Caco-2 (cell line): Measurements from ENCODE around the gene TTC17. TPM values are rescaled to one million over a fixed set of nuclear protein-coding genes. Genes with fewer than 3 reads are reported as not detected.

Experiments used
- BruUV-seq: library from RNA; stranded (reverse); fragments of 400-500 nt; replicated peaks from 2 replicates; lab custom pipeline; 2021; lab: Mats Ljungman, UMichigan
- CTCF ChIA-PET: fragments of 300-600 bp; sonication (Branson Sonifier 250); formaldehyde crosslinking; loops from one replicate; lab custom pipeline; 2022; ENCODE audit warnings: antibody characterized with exemption; lab: Charles Lee
- POLR2A ChIA-PET: fragments of 300-600 bp; sonication (Branson Sonifier 250); formaldehyde crosslinking; loops from one replicate; lab custom pipeline; 2022; ENCODE audit warnings: antibody characterized with exemption; lab: Charles Lee
- DNase-seq, 2 experiments: peaks; one replicate each; pipeline versions ENCODE4 v3.0.0 to v3.0.0-alpha.2; 2020 to 2022
- H3K27me3 ChIP-seq: replicated peaks from 2 replicates; pipeline ENCODE4 v1.6.0; 2011; ENCODE audit warnings: low read length; ENCODE audit not compliant: control insufficient read depth, insufficient read depth
- H3K36me3 ChIP-seq: 2 replicates; pipeline ENCODE4 v1.5.1; 2011; ENCODE audit warnings: low read length; ENCODE audit not compliant: control insufficient read depth, insufficient read depth
- H3K4me1 ChIP-seq: fragments of 250-450 bp; sonication (Bioruptor Pico); 2 replicates; pipeline ENCODE4 v1.5.1; 2020; ENCODE audit warnings: mild to moderate bottlenecking
- H3K4me3 ChIP-seq: 2 replicates; pipeline ENCODE4 v1.5.1; 2011; ENCODE audit warnings: low read depth, mild to moderate bottlenecking, control low read depth, low read length
- H3K9me3 ChIP-seq: fragments of 250-450 bp; sonication (Bioruptor Pico); 2 replicates; pipeline ENCODE4 v1.5.1; 2020; ENCODE audit warnings: mild to moderate bottlenecking, moderate library complexity
- H3K27ac Mint-ChIP-seq: one replicate; pipeline ENCODE4 v1.8.0; 2022; ENCODE audit warnings: mixed read lengths; ENCODE audit not compliant: unreplicated experiment
- H3K27me3 Mint-ChIP-seq: one replicate; pipeline ENCODE4 v1.8.0; 2022; ENCODE audit warnings: mixed read lengths; ENCODE audit not compliant: insufficient read depth, unreplicated experiment
- H3K36me3 Mint-ChIP-seq: one replicate; pipeline ENCODE4 v1.8.0; 2022; ENCODE audit warnings: mild to moderate bottlenecking, mixed read lengths; ENCODE audit not compliant: insufficient read depth, unreplicated experiment
- H3K4me1 Mint-ChIP-seq: one replicate; pipeline ENCODE4 v1.8.0; 2022; ENCODE audit warnings: low read depth, mixed read lengths; ENCODE audit not compliant: unreplicated experiment
- H3K4me3 Mint-ChIP-seq: one replicate; pipeline ENCODE4 v1.8.0; 2022; ENCODE audit warnings: mild to moderate bottlenecking, moderate library complexity, mixed read lengths; ENCODE audit not compliant: unreplicated experiment
- H3K9me3 Mint-ChIP-seq: one replicate; pipeline ENCODE4 v1.8.0; 2022; ENCODE audit warnings: mixed read lengths; ENCODE audit not compliant: unreplicated experiment
- intact Hi-C: fragments of 100-400 bp; cut with micrococcal nuclease; formaldehyde crosslinking; loops from one replicate; pipeline ENCODE4 v1.10.0; 2022; ENCODE audit not compliant: unreplicated experiment
- total RNA-seq: library from RNA; stranded (reverse); gene quantifications from 2 replicates; pipeline ENCODE4 v1.2.3, GENCODE V29; 2022
- TF ChIP-seq, protein P1 (sequence below), 2 experiments: fragments of 200-600 bp in 1 of 2; IDR thresholded peaks; 1 replicate in 1 of 2; 2 replicates in 1 of 2; pipeline versions ENCODE4 v1.5.1 to v1.8.0; 2011 to 2022; ENCODE audit warnings: antibody characterized with exemption in 1 of 2, control low read depth in 1 of 2, inconsistent platforms in 1 of 2, low read depth in 1 of 2, low read length in 1 of 2, mild to moderate bottlenecking in 1 of 2, moderate library complexity in 1 of 2; ENCODE audit not compliant: insufficient read depth in 1 of 2, severe bottlenecking in 1 of 2, unreplicated experiment in 1 of 2

Gene TTC17
- total RNA-seq, 1 experiment from 2014 or later: 73.1 TPM

DNA sequence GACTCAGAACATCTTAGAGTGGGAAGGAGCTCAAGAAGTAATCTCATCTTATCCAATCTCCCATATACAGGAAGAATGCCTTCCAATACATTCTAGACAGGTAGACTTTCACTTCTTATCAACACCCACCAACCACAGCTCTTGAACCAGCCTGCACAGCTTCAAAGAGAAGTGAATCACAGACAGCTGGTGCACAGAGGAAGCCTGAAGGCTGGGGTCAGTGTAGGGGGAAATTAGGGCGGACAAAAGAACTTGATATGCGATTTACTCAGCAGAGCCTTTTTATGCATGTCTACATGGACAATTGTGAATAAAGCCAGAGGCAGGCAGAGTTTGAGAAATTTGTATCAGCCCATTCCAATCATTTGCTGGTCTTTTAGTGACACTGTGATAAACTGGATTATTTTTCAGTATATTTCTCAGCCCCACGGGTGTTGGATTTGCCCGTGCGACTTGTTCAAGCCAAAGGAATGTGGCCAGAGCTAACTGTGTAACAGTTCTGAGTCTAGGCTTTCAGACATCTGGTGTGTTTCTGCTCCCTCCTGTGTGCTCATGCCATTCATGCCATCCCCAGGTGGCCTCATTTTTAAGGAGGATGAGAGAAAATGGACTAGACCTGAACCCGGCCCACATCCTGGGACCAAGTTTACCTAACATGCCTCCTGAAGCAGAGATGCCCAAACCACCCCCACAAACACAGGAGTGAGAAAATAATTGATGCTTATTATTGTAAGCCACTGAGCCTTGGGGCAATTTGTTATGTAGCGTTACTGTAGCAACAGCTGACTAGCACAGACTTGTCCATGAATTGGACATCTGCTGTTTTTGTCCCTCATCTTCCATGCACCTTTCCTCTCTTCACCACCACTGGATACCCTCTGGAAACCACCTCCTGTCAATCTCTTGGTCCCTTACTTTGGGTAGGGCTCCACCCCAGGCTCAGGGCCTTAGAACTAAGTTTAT lies 184.3 kb downstream of the TTC17 start:
- POLR2A ChIA-PET: no interaction called here
- Histone ChIP-seq H3K4me3 (no peak overlapping the region), H3K27me3 (no peaks in the 10 kb centered on the region), H3K36me3 (no peaks in the 10 kb centered on the region), H3K4me1 (no peaks in the 10 kb centered on the region), H3K9me3 (no peaks in the 10 kb centered on the region)
- no TSS peak for BruUV-seq
- DNase-seq: no peak
- TF ChIP-seq, protein P1, sequence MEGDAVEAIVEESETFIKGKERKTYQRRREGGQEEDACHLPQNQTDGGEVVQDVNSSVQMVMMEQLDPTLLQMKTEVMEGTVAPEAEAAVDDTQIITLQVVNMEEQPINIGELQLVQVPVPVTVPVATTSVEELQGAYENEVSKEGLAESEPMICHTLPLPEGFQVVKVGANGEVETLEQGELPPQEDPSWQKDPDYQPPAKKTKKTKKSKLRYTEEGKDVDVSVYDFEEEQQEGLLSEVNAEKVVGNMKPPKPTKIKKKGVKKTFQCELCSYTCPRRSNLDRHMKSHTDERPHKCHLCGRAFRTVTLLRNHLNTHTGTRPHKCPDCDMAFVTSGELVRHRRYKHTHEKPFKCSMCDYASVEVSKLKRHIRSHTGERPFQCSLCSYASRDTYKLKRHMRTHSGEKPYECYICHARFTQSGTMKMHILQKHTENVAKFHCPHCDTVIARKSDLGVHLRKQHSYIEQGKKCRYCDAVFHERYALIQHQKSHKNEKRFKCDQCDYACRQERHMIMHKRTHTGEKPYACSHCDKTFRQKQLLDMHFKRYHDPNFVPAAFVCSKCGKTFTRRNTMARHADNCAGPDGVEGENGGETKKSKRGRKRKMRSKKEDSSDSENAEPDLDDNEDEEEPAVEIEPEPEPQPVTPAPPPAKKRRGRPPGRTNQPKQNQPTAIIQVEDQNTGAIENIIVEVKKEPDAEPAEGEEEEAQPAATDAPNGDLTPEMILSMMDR (IDR thresholded peaks at IDR 0.05; ENCODE audit: insufficient read depth in 1 of 2, low read depth in 1 of 2, low read length in 1 of 2, severe bottlenecking in 1 of 2, unreplicated experiment in 1 of 2): no peak
- Mint-ChIP-seq H3K36me3 (no peaks in the 10 kb centered on the region), H3K4me1 (no peaks in the 10 kb centered on the region), H3K9me3 (peaks cover 10% of the 10 kb centered on the region), H3K27me3 (peaks cover 12% of the 10 kb centered on the region), H3K4me3 (no peak overlapping the region), H3K27ac (no peak overlapping the region)
- intact Hi-C loops: no loop called here
- CTCF ChIA-PET: interaction anchor here (0.6 kb wide), 1 partner anchor 65 kb away, joined by 3 read pairs; no protein-coding TSS in a partner anchor

Other genes with a start within 250 kb of the TTC17 start
- 129 and 140 TPM in 2 replicates for gene API5, start 46.9 kb upstream of the TTC17 start, total RNA-seq